K562 (cell line): ENCODE results near the gene MICALL2. TPM values are rescaled to one million over a fixed set of nuclear protein-coding genes. Genes with fewer than 3 reads are reported as not detected.
A peak's percentile ranks its signal among the peaks of the same experiment; 100 is the strongest.

Experiments used
- ATAC-seq: fragments of 200-7000 bp; cut with Tn5 transposase; 3 replicates; pipeline ENCODE4 v1.9.1; 2020; ENCODE audit warnings: moderate library complexity
- BruUV-seq: library from RNA; stranded (reverse); fragments of 400-500 nt; replicated peaks from 2 replicates; lab custom pipeline; 2021; lab: Mats Ljungman, UMichigan
- CTCF ChIA-PET: fragments of 300-600 bp; formaldehyde crosslinking; extraction: SDS; loops from one replicate; lab custom pipeline; 2021; ENCODE audit warnings: low intra/inter-chr PET ratio; lab: Yijun Ruan, JAX
- POLR2A ChIA-PET: fragments of 300-600, 350-650 bp; sonication (Branson Sonifier 250); formaldehyde crosslinking; extraction: SDS; loops from one replicate; lab custom pipeline; 2021; ENCODE audit warnings: antibody characterized with exemption, inconsistent platforms; lab: Yijun Ruan, JAX
- DNase-seq, 4 experiments: peaks; one replicate each; pipeline versions ENCODE4 v3.0.0 to v3.0.0-alpha.2; 2011 to 2018; ENCODE audit warnings: low spot score in 3 of 4, mixed read lengths in 3 of 4; ENCODE audit errors: extremely low read depth in 1 of 4
- FAIRE-seq: peaks from 2 replicates; lab custom pipeline; 2011; peaks lifted over from hg19 to GRCh38; lab: Jason Lieb, UNC
- H2AFZ ChIP-seq: 2 replicates; pipeline ENCODE4 v1.6.0; 2011; ENCODE audit warnings: low read depth, low read length, control low read depth, inconsistent platforms
- H3K27ac ChIP-seq: fragments of 200-600 bp; 3 replicates; pipeline ENCODE4 v1.8.0; 2011; ENCODE audit warnings: low read depth, mild to moderate bottlenecking, control low read depth, inconsistent platforms, low read length, moderate library complexity, mixed read lengths; ENCODE audit errors: extremely low read depth
- H3K27me3 ChIP-seq, 2 experiments: fragments of 300-600 bp in 1 of 2; 2 replicates in 1 of 2; 3 replicates in 1 of 2; pipeline versions ENCODE4 v1.6.0 to v1.8.0; 2011; ENCODE audit warnings: inconsistent platforms in 2 of 2, low read length in 2 of 2, mild to moderate bottlenecking in 1 of 2, mixed read lengths in 1 of 2, moderate library complexity in 1 of 2; ENCODE audit not compliant: control insufficient read depth in 2 of 2, insufficient read depth in 2 of 2
- H3K36me3 ChIP-seq: fragments of 300-600 bp; 3 replicates; pipeline ENCODE4 v1.8.0; 2011; ENCODE audit warnings: mild to moderate bottlenecking, low read length, inconsistent platforms; ENCODE audit not compliant: control insufficient read depth, insufficient read depth
- H3K4me1 ChIP-seq, 2 experiments: fragments of 200-600 bp in 1 of 2; replicated peaks in 1 of 2; 2 replicates in 1 of 2; 3 replicates in 1 of 2; pipeline versions ENCODE4 v1.5.1 to v1.8.0; 2011; ENCODE audit warnings: inconsistent platforms in 2 of 2, low read length in 2 of 2, mild to moderate bottlenecking in 1 of 2, mixed read lengths in 1 of 2, moderate library complexity in 1 of 2; ENCODE audit not compliant: control insufficient read depth in 2 of 2, insufficient read depth in 2 of 2
- H3K4me2 ChIP-seq: 2 replicates; pipeline ENCODE4 v1.6.1; 2011; ENCODE audit warnings: low read length, control low read depth, inconsistent platforms, mixed read lengths; ENCODE audit not compliant: insufficient read depth
- H3K4me3 ChIP-seq: fragments of 200-600 bp; sonication (generic), shearing (Covaris generic); 2 replicates; pipeline ENCODE4 v1.5.1; 2016; ENCODE audit warnings: control low read depth, inconsistent platforms
- H3K79me2 ChIP-seq: fragments of 200-600 bp; 3 replicates; pipeline ENCODE4 v1.8.0; 2011; ENCODE audit warnings: low read length, inconsistent platforms; ENCODE audit not compliant: control insufficient read depth, insufficient read depth
- H3K9ac ChIP-seq, 2 experiments: 2 replicates each; pipeline versions ENCODE4 v1.6.0 to v1.6.1; 2011; ENCODE audit warnings: low read depth in 2 of 2, low read length in 2 of 2, control low read depth in 1 of 2, inconsistent platforms in 1 of 2, mild to moderate bottlenecking in 1 of 2, mixed read lengths in 1 of 2; ENCODE audit not compliant: insufficient read depth in 1 of 2
- H3K9me1 ChIP-seq: one replicate; pipeline ENCODE4 v1.6.0; 2011; ENCODE audit warnings: inconsistent platforms, mild to moderate bottlenecking, low read length, moderate library complexity; ENCODE audit not compliant: control insufficient read depth, insufficient read depth
- H3K9me3 ChIP-seq: replicated peaks from 2 replicates; pipeline ENCODE4 v1.5.1; 2011; ENCODE audit warnings: low read depth, low read length, inconsistent platforms; ENCODE audit not compliant: control insufficient read depth, insufficient read depth
- H4K20me1 ChIP-seq: replicated peaks from 2 replicates; pipeline ENCODE4 v1.6.1; 2011; ENCODE audit warnings: low read length, inconsistent platforms, mixed read lengths; ENCODE audit not compliant: control insufficient read depth, insufficient read depth
- BHLHE40 ChIP-seq: IDR thresholded peaks from 2 replicates; pipeline ENCODE4 v1.6.1; 2011; ENCODE audit warnings: low read length, improper control_type of control experiment
- DACH1 ChIP-seq: fragments of 450-650 bp; IDR thresholded peaks from 2 replicates; pipeline ENCODE4 v1.6.1; 2018; ENCODE audit not compliant: partially characterized antibody
- EGR1 ChIP-seq: fragments of 450-650 bp; conservative IDR thresholded peaks from 2 replicates; pipeline ENCODE4 v1.6.1; 2017; ENCODE audit warnings: mild to moderate bottlenecking
- EWSR1 ChIP-seq: fragments of 450-650 bp; IDR thresholded peaks from 2 replicates; pipeline ENCODE4 v1.6.1; 2018; ENCODE audit warnings: borderline replicate concordance, mild to moderate bottlenecking, low read depth, moderate library complexity; ENCODE audit not compliant: partially characterized antibody
- FOSL1 ChIP-seq: fragments of 200-800 bp; sonication (Bioruptor generic); conservative IDR thresholded peaks from 2 replicates; pipeline ENCODE4 v1.6.1; 2016; ENCODE audit warnings: missing genetic modification characterization, missing compliant biosample characterization
- HMGN3 ChIP-seq: IDR thresholded peaks from 2 replicates; pipeline ENCODE4 v1.6.1; 2011; ENCODE audit warnings: borderline replicate concordance, low read depth, mild to moderate bottlenecking, mixed read lengths, low read length; ENCODE audit not compliant: insufficient read length; ENCODE audit errors: extremely low read depth
- JUND ChIP-seq, 2 experiments: IDR thresholded peaks; 2 replicates in 1 of 2; 3 replicates in 1 of 2; pipeline ENCODE4 v1.6.1; 2011; ENCODE audit warnings: borderline replicate concordance in 2 of 2, low read depth in 2 of 2, low read length in 2 of 2, improper control_type of control experiment in 1 of 2, missing biosample characterization in 1 of 2, missing genetic modification characterization in 1 of 2, missing genetic modification reagents in 1 of 2
- POLR2G ChIP-seq: fragments of 200-400 bp; formaldehyde crosslinking; IDR thresholded peaks from 2 replicates; pipeline ENCODE4 v1.6.1; 2017; ENCODE audit warnings: low read depth, mild to moderate bottlenecking, antibody characterized with exemption, low read length, moderate library complexity
- RBFOX2 ChIP-seq: fragments of 200-400 bp; formaldehyde crosslinking; IDR thresholded peaks from 2 replicates; pipeline ENCODE4 v1.6.1; 2017; ENCODE audit warnings: low read depth, mild to moderate bottlenecking, low read length, moderate library complexity
- SIN3B ChIP-seq: fragments of 450-650 bp; IDR thresholded peaks from 2 replicates; pipeline ENCODE4 v1.6.1; 2017; ENCODE audit warnings: low read depth, mild to moderate bottlenecking, moderate library complexity
- WGBS: fragments of 100-300 bp; shearing (Covaris generic); methylation state at CpG from one replicate; pipeline ENCODE4 v1.1.6; 2016; ENCODE audit warnings: low coverage, mixed read lengths; ENCODE audit not compliant: insufficient coverage; ENCODE audit errors: missing lambda C conversion rate; 5-methylcytosine and 5-hydroxymethylcytosine counted together
- in situ Hi-C: fragments of 300-500 bp; cut with MboI; formaldehyde crosslinking; loops from 4 replicates; pipeline ENCODE4 v1.15.0; 2018; ENCODE audit warnings: inconsistent platforms, mixed read lengths
- intact Hi-C: fragments of 100-400 bp; cut with micrococcal nuclease; formaldehyde crosslinking; loops from 2 replicates; pipeline ENCODE4 v1.14.2; 2022
- polyA plus RNA-seq, 8 experiments: library from polyadenylated mRNA; depleted of rRNA in 4 of 8; stranded (reverse) in 5 of 8; unstranded in 3 of 8; fragments of >200 nt; fragmentation: Nextera tagmentation in 2 of 8; fragmentation: Illumina TruSeq in 1 of 8; extraction: Ambion mirVana in 2 of 8; extraction: Trizol in 1 of 8; gene quantifications; 2 replicates each; pipeline versions ENCODE4 v1.2.1 to v1.2.3, GENCODE V29; 2011 to 2014; ENCODE audit warnings: inconsistent platforms in 1 of 8, missing spikeins in 1 of 8
- total RNA-seq, 7 experiments: library from RNA; depleted of rRNA in 6 of 7; stranded (reverse); fragments of >200 nt in 6 of 7; fragmentation: Illumina TruSeq in 2 of 7; extraction: Trizol in 2 of 7; gene quantifications; 2 replicates each; pipeline versions ENCODE4 v1.2.1 to v1.2.3, GENCODE V29; 2011 to 2021; ENCODE audit warnings: low replicate concordance in 1 of 7
- TF ChIP-seq, protein P1 (sequence below): fragments of 450-650 bp; formaldehyde crosslinking; IDR thresholded peaks from 2 replicates; pipeline ENCODE4 v1.4.0; 2020; ENCODE audit warnings: mild to moderate bottlenecking, mixed read lengths
- TF ChIP-seq, protein P2 (sequence below): sonication (generic); formaldehyde crosslinking; IDR thresholded peaks from 2 replicates; pipeline ENCODE4 v1.9.0; 2022; ENCODE audit warnings: mild to moderate bottlenecking, missing genetic modification reagents
- TF ChIP-seq, protein P3 (sequence below): fragments of 200-800 bp; sonication (Bioruptor generic); IDR thresholded peaks from 2 replicates; pipeline ENCODE4 v1.6.1; 2017; ENCODE audit warnings: missing genetic modification characterization, missing compliant biosample characterization
- TF ChIP-seq, protein P4 (sequence below), 2 experiments: fragments of 450-650 bp in 1 of 2; sonication (generic) in 1 of 2; formaldehyde crosslinking in 1 of 2; IDR thresholded peaks in 1 of 2; conservative IDR thresholded peaks in 1 of 2; 2 replicates each; pipeline versions ENCODE4 v1.6.1 to v1.8.1; 2016 to 2023; ENCODE audit warnings: mild to moderate bottlenecking in 2 of 2, moderate library complexity in 2 of 2, inconsistent platforms in 1 of 2, missing genetic modification reagents in 1 of 2

Gene MICALL2
- total and polyA plus RNA-seq, 9 of the 15 experiments (the other 6 are each of a cell fraction or from before 2014, with no cell fraction given): 1.8 to 103 (median 17.0) TPM

DNA sequence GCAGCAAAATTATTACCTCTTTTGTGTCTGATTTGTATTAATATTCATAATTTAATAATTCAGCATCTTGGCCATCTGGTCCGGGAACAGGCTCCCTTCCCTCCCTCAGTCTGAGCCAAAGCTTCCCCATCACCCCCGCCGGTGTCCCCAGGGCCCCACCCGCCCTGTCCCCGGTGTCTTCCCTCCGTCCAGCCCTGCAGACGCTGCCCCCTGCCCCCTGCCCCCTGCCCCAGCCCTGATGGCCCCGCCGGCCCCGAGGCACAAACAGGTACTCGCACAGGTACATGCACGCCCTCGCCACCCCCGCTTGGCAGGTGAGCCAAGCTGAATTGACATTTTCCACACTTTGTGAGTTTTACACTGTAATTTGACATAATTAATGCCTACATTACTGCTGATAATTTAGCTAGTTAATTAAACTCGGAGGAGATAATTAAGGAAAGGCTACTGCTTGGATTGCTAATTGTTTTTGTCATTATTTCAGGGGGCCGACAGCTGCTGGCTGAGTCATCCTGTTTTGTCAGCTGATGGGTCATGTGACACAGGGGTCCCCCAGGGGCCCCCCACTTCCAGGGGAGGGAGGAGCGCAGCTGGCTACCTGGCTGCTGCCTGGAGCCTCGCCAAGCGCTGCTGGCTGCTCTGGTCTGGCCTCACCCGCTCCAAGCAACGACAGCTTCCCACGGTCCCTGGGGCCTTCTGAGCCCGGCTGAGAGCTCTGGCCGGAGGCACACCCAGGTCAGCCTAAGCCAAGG, 36.6 kb downstream of the MICALL2 start:
- no TSS peak for BruUV-seq
- H3K27ac ChIP-seq: no peak overlapping the region
- H2AFZ ChIP-seq: peak overlapping the region; percentile 61
- ChIA-PET CTCF (no interaction called here), POLR2A (interaction anchor here (0.6 to 0.7 kb wide), 3 partner anchors 15 to 35 kb away, joined by 3 to 4 read pairs (median 3); no protein-coding TSS in a partner anchor)
- peaks cover 13 to 52% of the 10 kb centered on the region in 2 experiments for H3K4me1 ChIP-seq
- WGBS: 10% methylated on average over 15 of the region's 24 CpGs
- peak overlapping the region; percentile 8 to 63; a peak in 3 of 4 replicates for H3K9ac ChIP-seq
- H3K9me3 ChIP-seq: no peaks in the 10 kb centered on the region
- peaks cover 0 to 14% of the 10 kb centered on the region in 2 experiments; a peak in 3 of 5 replicates for H3K27me3 ChIP-seq
- no peaks in the 10 kb centered on the region for H3K9me1 ChIP-seq
- no peak overlapping the region for H3K4me3 ChIP-seq
- H3K79me2 ChIP-seq: no peaks in the 10 kb centered on the region
- in situ Hi-C loops: no loop called here
- peak in 2 of 4 experiments; percentile 56 to 60 for DNase-seq
- intact Hi-C loops: no loop called here
- FAIRE-seq: peak; percentile 74
- peak overlapping the region; percentile 50 for H3K4me2 ChIP-seq
- ATAC-seq: peak; percentile 11
- no peaks in the 10 kb centered on the region for H4K20me1 ChIP-seq
- H3K36me3 ChIP-seq: no peaks in the 10 kb centered on the region
- peak; percentile 29 for TF ChIP-seq HMGN3
- TF ChIP-seq, protein P1, sequence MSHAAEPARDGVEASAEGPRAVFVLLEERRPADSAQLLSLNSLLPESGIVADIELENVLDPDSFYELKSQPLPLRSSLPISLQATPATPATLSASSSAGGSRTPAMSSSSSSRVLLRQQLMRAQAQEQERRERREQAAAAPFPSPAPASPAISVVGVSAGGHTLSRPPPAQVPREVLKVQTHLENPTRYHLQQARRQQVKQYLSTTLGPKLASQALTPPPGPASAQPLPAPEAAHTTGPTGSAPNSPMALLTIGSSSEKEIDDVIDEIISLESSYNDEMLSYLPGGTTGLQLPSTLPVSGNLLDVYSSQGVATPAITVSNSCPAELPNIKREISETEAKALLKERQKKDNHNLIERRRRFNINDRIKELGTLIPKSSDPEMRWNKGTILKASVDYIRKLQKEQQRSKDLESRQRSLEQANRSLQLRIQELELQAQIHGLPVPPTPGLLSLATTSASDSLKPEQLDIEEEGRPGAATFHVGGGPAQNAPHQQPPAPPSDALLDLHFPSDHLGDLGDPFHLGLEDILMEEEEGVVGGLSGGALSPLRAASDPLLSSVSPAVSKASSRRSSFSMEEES (CRISPR knock-in tag): peak; percentile 86
- peak; percentile 63 for TF ChIP-seq FOSL1
- no peak for TF ChIP-seq SIN3B
- TF ChIP-seq BHLHE40: 0 out of 2 replicates have a peak, but pooled peaks have one; percentile 6
- 0 out of 2 replicates have a peak, but pooled peaks have one; percentile 21 for TF ChIP-seq RBFOX2
- TF ChIP-seq EGR1: 0 out of 2 replicates have a peak, but pooled peaks have one; percentile 8
- peak; percentile 74 for TF ChIP-seq DACH1
- TF ChIP-seq JUND (IDR thresholded peaks at IDR 0.05; ENCODE audit: borderline replicate concordance, low read depth, low read length): peak; percentile 66
- peak; percentile 28; the same call in 1 of the 3 replicates for TF ChIP-seq JUND (tag; IDR thresholded peaks at IDR 0.05; ENCODE audit: borderline replicate concordance, low read depth, low read length)
- TF ChIP-seq, protein P2, sequence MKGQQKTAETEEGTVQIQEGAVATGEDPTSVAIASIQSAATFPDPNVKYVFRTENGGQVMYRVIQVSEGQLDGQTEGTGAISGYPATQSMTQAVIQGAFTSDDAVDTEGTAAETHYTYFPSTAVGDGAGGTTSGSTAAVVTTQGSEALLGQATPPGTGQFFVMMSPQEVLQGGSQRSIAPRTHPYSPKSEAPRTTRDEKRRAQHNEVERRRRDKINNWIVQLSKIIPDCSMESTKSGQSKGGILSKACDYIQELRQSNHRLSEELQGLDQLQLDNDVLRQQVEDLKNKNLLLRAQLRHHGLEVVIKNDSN (CRISPR knock-in tag): peak; percentile 81
- TF ChIP-seq POLR2G: 0 out of 2 replicates have a peak, but pooled peaks have one; percentile 19
- no peak for TF ChIP-seq EWSR1
- TF ChIP-seq, protein P3, sequence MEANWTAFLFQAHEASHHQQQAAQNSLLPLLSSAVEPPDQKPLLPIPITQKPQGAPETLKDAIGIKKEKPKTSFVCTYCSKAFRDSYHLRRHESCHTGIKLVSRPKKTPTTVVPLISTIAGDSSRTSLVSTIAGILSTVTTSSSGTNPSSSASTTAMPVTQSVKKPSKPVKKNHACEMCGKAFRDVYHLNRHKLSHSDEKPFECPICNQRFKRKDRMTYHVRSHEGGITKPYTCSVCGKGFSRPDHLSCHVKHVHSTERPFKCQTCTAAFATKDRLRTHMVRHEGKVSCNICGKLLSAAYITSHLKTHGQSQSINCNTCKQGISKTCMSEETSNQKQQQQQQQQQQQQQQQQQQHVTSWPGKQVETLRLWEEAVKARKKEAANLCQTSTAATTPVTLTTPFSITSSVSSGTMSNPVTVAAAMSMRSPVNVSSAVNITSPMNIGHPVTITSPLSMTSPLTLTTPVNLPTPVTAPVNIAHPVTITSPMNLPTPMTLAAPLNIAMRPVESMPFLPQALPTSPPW (CRISPR knock-in tag): peak; percentile 63
- TF ChIP-seq, protein P4, sequence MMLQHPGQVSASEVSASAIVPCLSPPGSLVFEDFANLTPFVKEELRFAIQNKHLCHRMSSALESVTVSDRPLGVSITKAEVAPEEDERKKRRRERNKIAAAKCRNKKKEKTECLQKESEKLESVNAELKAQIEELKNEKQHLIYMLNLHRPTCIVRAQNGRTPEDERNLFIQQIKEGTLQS (IDR thresholded peaks at IDR 0.05): peak; percentile 77
- TF ChIP-seq, protein P4 (CRISPR knock-in tag; conservative IDR thresholded peaks at IDR 0.05): no peak
